Activated naive CD4-positive, alpha-beta T cell treated with anti-CD3 and anti-CD28 coated beads, Interleukin-2, amount 50 U/mL, for 24 hours (primary cell): ENCODE data around the gene MYH9.

ENCODE experiments used
- H3K27ac Mint-ChIP-seq: one replicate; pipeline ENCODE4 v1.8.0; 2021; ENCODE audit warnings: mild to moderate bottlenecking, mixed read lengths
- H3K27me3 Mint-ChIP-seq: one replicate; pipeline ENCODE4 v1.8.0; 2021; ENCODE audit warnings: mixed read lengths
- H3K36me3 Mint-ChIP-seq: one replicate; pipeline ENCODE4 v1.8.0; 2021; ENCODE audit warnings: mixed read lengths
- H3K4me1 Mint-ChIP-seq: one replicate; pipeline ENCODE4 v1.8.0; 2021; ENCODE audit warnings: mixed read lengths
- H3K4me3 Mint-ChIP-seq: one replicate; pipeline ENCODE4 v1.8.0; 2021; ENCODE audit warnings: mild to moderate bottlenecking, mixed read lengths
- H3K9me3 Mint-ChIP-seq: one replicate; pipeline ENCODE4 v1.8.0; 2021; ENCODE audit warnings: mixed read lengths

Gene MYH9

DNA sequence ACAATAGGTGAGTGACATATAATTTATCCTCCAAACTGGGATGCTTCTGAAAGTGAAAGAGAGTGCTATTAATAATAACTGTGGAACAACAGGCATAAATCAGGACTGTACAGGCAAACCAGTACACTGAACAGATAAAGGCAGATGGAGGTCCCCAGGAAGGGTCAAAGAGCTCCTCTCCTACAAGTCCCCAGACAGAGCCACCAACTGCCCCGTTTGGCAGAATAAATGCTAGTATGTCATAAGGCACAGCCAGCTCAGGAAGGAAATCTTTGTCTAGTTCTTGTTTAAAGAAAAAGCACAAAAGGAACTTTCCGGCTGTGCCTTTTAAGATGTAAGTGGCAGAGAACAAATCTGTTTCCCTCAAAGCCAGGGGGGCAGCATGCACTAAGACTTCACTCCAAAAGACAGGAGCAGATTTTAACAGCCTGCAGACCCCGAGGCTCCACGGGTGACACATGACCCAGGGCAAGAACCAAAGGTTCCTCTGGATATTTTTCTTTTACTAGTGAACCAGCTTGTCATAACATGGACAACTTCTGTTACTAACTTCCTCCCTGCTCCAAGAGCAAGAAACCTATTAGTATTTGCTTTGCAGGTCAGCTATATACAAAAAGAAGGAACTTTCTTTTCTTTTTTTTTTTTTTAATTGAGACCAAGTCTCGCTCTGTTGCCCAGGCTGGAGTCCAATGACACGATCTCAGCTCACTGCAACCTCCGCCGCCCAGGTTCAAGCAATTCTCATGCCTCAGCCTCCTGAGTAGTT is 50.2 kb downstream of the MYH9 start:
- Mint-ChIP-seq H3K36me3 (peaks cover 30% of the 10 kb centered on the region), H3K27ac (peak overlapping the region; percentile 91), H3K9me3 (no peaks in the 10 kb centered on the region), H3K4me1 (peaks cover 95% of the 10 kb centered on the region), H3K4me3 (peak overlapping the region; percentile 76), H3K27me3 (no peaks in the 10 kb centered on the region)

- peak overlapping the region; percentile 91 for H3K27ac Mint-ChIP-seq
- H3K4me1 Mint-ChIP-seq, result peaks cover 95% of the 10 kb centered on the region
- peak overlapping the region; percentile 85 for H3K4me3 Mint-ChIP-seq
- no peaks in the 10 kb centered on the region for H3K27me3 Mint-ChIP-seq
- H3K9me3 Mint-ChIP-seq, result no peaks in the 10 kb centered on the region
- H3K36me3 Mint-ChIP-seq, result peaks cover 27% of the 10 kb centered on the region
Measured at GRCh38 chr22:36336246-36337182, 51.3 kb downstream of the MYH9 start.

DNA sequence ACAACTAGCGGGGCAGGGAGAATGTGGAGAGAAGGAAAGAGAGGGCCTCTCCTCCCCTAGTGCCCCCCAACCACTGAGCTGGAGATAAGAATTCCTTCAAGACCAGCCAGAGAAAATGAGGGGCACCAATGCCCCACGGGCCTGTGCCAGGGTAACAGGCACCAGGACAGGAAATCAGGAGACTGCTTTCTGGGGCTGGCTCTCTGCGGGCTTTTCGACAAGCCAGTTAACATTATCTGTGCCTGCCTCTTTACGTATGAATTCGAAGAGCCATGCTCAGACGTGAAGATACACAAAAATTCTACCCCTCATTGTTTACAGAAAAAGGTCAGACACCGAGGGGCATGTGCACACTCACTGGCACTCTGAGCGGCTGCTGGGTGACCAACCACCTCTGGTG is 52.1 kb downstream of the MYH9 start:
- no peaks in the 10 kb centered on the region for H3K9me3 Mint-ChIP-seq
- peaks cover 26% of the 10 kb centered on the region for H3K36me3 Mint-ChIP-seq
- peak overlapping the region; percentile 85 for H3K4me3 Mint-ChIP-seq

DNA sequence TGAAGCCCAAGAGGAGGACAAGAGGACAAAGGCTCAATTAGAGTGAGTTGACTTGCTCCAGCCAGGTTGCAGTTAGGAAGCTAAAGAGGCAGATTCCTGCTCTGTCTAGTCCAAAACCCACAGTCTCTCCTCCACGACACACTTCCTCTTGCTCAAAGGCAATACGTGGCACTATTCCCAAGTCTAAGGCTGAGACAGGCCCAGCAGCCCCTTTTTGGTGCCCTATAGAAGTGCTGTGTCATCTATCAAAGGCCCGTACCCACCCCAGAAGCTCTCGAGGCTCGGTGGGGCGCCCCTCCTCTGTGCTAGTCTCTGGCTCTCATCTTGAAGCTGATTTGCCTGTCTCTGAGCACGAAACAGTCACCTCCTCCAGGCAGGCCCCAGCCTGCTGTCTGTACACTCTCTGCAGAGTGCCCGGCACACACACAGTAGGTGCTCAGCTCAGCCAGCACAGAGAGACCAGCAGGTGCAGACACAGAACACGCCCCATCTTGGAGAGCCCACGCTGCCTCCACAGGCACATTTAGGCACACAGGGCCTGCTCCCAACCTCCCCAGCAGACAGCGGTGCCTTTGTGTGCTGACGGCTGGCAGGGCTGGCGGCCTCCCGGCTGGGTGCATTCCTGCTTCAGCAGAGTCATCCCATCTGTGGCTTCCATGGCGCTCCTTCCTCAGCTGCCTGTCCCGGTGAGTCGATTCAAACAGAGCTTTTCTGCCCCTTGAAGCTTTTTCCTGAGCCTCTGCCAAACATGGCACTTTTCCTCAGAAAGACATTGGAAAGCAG is 52.8 kb downstream of the MYH9 start:
- H3K4me3 Mint-ChIP-seq, result peak overlapping the region; percentile 85
- H3K36me3 Mint-ChIP-seq, result peaks cover 25% of the 10 kb centered on the region
- peak overlapping the region; percentile 81 for H3K27ac Mint-ChIP-seq
- no peaks in the 10 kb centered on the region for H3K9me3 Mint-ChIP-seq
- peaks cover 96% of the 10 kb centered on the region for H3K4me1 Mint-ChIP-seq
- no peaks in the 10 kb centered on the region for H3K27me3 Mint-ChIP-seq

More for the DNA sequence above, 52.1 kb downstream of the MYH9 start:
- Mint-ChIP-seq H3K27ac (peak overlapping the region; percentile 81), H3K4me1 (peaks cover 95% of the 10 kb centered on the region), H3K27me3 (no peaks in the 10 kb centered on the region)

GRCh38 chr22:36334081-36334820 is 53.5 kb downstream of the MYH9 start:
- peak overlapping the region; percentile 85 for H3K4me3 Mint-ChIP-seq
- H3K9me3 Mint-ChIP-seq, result no peaks in the 10 kb centered on the region
- peaks cover 25% of the 10 kb centered on the region for H3K36me3 Mint-ChIP-seq
- H3K4me1 Mint-ChIP-seq, result peaks cover 96% of the 10 kb centered on the region
- no peaks in the 10 kb centered on the region for H3K27me3 Mint-ChIP-seq
- peak overlapping the region; percentile 97 for H3K27ac Mint-ChIP-seq

DNA sequence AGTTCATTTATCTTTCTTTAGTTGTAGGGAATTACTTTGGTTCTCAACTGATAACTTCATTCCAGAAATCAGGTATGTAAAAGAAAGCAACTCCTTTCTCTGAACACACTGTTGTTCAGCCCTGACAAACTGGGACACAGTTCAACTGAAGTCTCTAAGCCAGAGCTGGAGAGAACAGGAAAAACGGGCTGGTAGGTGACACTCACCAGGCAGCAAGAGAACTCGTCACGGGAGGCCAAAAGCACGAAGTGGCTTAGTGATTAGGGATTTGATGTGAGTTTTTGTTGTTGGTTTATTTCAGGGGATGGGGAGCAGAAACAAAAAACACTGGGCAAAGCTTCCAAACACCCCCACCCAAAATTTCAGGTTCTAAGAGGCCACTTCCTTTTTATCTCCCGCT is 54.1 kb downstream of the MYH9 start:
- Mint-ChIP-seq H3K4me1 (peaks cover 96% of the 10 kb centered on the region), H3K27ac (peak overlapping the region; percentile 97), H3K9me3 (no peaks in the 10 kb centered on the region), H3K27me3 (no peaks in the 10 kb centered on the region), H3K4me3 (peak overlapping the region; percentile 85), H3K36me3 (peaks cover 24% of the 10 kb centered on the region)

GRCh38 chr22:36332623-36333332 is 55.0 kb downstream of the MYH9 start:
- Mint-ChIP-seq H3K4me1 (peaks cover 99% of the 10 kb centered on the region), H3K27ac (peak overlapping the region; percentile 97), H3K36me3 (peaks cover 25% of the 10 kb centered on the region), H3K27me3 (no peaks in the 10 kb centered on the region), H3K4me3 (peak overlapping the region; percentile 85), H3K9me3 (no peaks in the 10 kb centered on the region)

DNA sequence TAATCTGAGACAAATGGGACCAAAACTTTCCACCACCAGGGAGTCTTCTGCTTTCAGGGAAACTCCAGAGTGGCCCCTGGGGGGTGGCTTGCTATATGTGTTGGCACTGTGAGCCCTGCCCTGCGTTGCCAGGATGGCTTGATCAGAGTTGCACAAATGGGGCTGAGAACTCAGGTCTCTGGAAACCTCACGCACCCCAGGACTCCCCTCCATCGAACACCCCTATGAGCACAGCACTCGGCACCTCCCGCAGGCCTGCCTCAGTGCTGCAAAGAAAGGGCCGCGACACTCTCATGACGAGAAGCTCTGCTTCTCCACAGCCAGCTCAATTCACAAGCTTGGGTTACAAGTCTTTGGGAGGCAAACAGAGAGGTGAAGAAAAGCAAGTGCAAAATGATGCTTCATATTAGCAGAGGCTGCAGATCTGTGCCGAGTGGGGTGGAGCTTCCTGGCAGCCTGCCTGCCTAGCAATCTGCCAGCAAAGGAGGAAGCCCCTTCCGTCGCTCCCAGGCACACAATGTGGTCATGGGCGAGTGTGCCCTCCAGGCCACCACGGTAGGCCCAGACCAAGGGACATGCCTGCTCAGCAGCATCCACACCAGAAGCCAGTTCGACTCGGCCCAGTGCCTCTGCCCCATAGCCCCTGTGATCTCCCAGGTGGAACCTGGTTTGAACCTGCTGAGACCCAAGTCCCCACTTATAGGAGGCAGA is 55.7 kb downstream of the MYH9 start:
- peaks cover 99% of the 10 kb centered on the region for H3K4me1 Mint-ChIP-seq
- H3K27ac Mint-ChIP-seq, result peak overlapping the region; percentile 99
- no peaks in the 10 kb centered on the region for H3K9me3 Mint-ChIP-seq
- peak overlapping the region; percentile 86 for H3K4me3 Mint-ChIP-seq
- no peaks in the 10 kb centered on the region for H3K27me3 Mint-ChIP-seq
- peaks cover 25% of the 10 kb centered on the region for H3K36me3 Mint-ChIP-seq

- H3K4me3 Mint-ChIP-seq, result peak overlapping the region; percentile 86
- no peaks in the 10 kb centered on the region for H3K9me3 Mint-ChIP-seq
- H3K36me3 Mint-ChIP-seq, result peaks cover 24% of the 10 kb centered on the region
- peak overlapping the region; percentile 99 for H3K27ac Mint-ChIP-seq
- peaks cover 98% of the 10 kb centered on the region for H3K4me1 Mint-ChIP-seq
- no peaks in the 10 kb centered on the region for H3K27me3 Mint-ChIP-seq
Measured at GRCh38 chr22:36331306-36331911, 56.4 kb downstream of the MYH9 start.

DNA sequence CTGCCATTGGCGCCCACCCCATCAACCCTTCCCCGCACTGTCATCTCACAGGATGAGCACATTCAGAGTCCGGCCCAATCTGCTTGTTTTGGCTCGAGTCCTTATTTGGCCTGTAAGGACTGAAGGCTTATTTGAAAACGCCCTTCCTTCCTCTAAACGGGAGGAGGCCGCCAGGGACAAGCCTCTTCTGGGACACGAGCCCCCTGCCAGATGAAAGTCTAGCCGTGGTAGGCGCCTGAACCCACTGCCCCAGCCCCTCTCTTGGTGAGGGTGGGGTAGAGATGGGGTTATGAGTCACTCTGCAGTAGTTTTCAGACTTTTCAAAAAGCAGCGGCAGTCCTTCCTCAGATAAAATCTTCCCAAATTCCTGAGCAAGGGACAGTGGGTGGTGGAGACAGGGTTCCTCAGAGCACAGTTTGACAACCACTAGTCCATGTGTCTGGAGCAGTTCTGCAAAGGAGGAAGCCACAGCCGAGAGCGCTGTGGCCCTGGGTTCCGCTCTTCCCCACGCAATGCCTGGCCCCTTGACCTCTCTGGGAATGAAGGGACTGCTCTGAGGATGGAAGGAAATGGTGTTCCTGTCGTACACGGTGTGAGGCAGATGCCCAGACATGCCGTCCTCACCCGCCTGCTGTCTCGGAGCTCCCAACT is 57.0 kb downstream of the MYH9 start:
- Mint-ChIP-seq H3K4me3 (peak overlapping the region; percentile 86), H3K4me1 (peaks cover 93% of the 10 kb centered on the region), H3K9me3 (no peaks in the 10 kb centered on the region), H3K27me3 (no peaks in the 10 kb centered on the region), H3K27ac (peak overlapping the region; percentile 99), H3K36me3 (peaks cover 27% of the 10 kb centered on the region)

DNA sequence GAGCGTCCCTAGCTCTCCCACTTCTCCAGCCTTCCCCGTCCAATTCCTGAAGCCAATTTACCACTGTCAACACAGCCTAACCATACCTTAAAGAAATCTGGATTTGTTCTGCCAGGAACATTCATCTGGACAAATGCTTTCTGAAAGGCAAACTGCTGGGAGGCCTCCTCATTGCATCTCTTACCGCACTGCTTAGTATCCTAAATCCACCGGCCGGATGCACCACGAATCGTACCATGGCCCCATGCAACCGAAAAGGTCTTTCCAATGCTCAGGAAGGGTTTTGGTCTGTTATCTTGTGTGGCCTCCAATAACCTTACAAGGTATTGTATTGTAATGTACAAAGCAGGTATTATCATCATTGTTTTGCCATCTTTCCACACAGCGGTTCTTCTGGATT is 57.6 kb downstream of the MYH9 start:
- peak overlapping the region; percentile 86 for H3K4me3 Mint-ChIP-seq
- H3K27ac Mint-ChIP-seq, result peak overlapping the region; percentile 99
- peaks cover 28% of the 10 kb centered on the region for H3K36me3 Mint-ChIP-seq
- H3K9me3 Mint-ChIP-seq, result no peaks in the 10 kb centered on the region
- peaks cover 88% of the 10 kb centered on the region for H3K4me1 Mint-ChIP-seq
- H3K27me3 Mint-ChIP-seq, result no peaks in the 10 kb centered on the region

DNA sequence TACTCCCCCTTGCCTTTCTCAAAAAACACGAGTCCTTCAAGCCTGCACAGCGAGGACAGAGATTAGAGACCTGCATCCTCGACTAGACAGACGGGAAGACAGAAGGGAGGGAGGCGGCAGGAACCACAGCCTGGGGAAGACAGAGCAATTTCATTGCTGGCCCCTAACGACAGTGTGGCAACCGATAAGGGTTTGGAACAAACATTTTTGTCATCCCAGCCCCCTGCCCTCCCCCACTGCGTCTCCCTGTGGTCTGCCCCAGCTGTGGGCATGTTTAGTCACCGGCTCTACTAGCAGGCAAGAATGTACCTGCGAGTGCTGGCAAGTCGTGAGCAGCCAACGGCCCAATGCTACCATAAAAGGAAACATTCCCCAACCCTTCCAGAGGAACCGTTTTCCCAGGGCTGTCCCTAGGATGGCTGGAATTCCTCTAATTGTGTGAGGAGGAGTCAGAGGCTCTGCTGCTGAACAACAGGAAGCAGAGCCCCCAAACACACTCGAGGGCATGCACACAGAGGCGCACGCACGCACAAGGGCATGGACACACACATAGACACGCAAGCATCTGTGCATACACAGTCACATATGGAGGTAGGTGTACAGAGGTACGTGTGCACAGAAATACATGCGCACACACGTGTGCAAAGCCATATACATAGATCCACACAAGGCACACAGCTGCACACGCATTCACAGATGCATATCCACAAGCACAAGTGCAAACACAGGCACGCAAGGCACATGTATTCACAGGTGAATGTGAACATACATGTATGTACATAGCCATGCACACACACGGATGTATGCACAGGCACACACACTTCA is 58.3 kb downstream of the MYH9 start:
- Mint-ChIP-seq H3K27me3 (no peaks in the 10 kb centered on the region), H3K36me3 (peaks cover 30% of the 10 kb centered on the region), H3K4me3 (peak overlapping the region; percentile 86), H3K9me3 (no peaks in the 10 kb centered on the region), H3K4me1 (peaks cover 82% of the 10 kb centered on the region), H3K27ac (peak overlapping the region; percentile 99)
